Transverse colon (tissue), 4 donors: ENCODE data around the gene ARHGAP8. TPM values are rescaled to one million over a fixed set of nuclear protein-coding genes. Genes with fewer than 3 reads are reported as not detected.

Source experiments
- DNase-seq: peaks from one replicate; pipeline ENCODE4 v3.0.0-alpha.2; 2019
- H3K27ac ChIP-seq, 4 donors: fragments of 200-600 bp; sonication (generic); 2 replicates each; pipeline ENCODE4 v1.5.1; 2016 to 2018; ENCODE audit warnings: inconsistent platforms in 4 of 4
- H3K27me3 ChIP-seq: fragments of 200-600 bp; sonication (generic); 2 replicates; pipeline ENCODE4 v1.5.1; 2017; ENCODE audit warnings: inconsistent platforms
- H3K36me3 ChIP-seq, 4 donors: fragments of 200-600 bp; sonication (generic); 2 replicates each; pipeline ENCODE4 v1.5.1; 2017 to 2019; ENCODE audit warnings: inconsistent platforms in 4 of 4
- H3K4me1 ChIP-seq, 4 donors: fragments of 200-600 bp; sonication (generic); 2 replicates each; pipeline ENCODE4 v1.5.1; 2017 to 2020; ENCODE audit warnings: inconsistent platforms in 4 of 4
- H3K4me3 ChIP-seq, 4 donors: fragments of 200-600 bp; sonication (generic); 1 replicate in 1 of 4; 2 replicates in 3 of 4; pipeline versions ENCODE4 v1.5.1 to v1.6.1; 2017 to 2019; ENCODE audit warnings: inconsistent platforms in 4 of 4
- H3K9me3 ChIP-seq, 2 donors: fragments of 200-600 bp; sonication (generic); 2 replicates each; pipeline ENCODE4 v1.5.1; 2017 to 2019; ENCODE audit warnings: inconsistent platforms in 2 of 2
- EP300 ChIP-seq: sonication (generic); formaldehyde crosslinking; IDR thresholded peaks from one replicate; pipeline ENCODE4 v1.6.1; 2017; ENCODE audit warnings: antibody characterized with exemption, low read depth
- POLR2A ChIP-seq: fragments of 450-650 bp; IDR thresholded peaks from one replicate; pipeline ENCODE4 v1.6.1; 2016; ENCODE audit warnings: antibody characterized with exemption, mild to moderate bottlenecking, moderate library complexity
- POLR2AphosphoS5 ChIP-seq, 3 donors: sonication (generic); formaldehyde crosslinking; IDR thresholded peaks; one replicate each; pipeline ENCODE4 v1.6.1; 2016; ENCODE audit warnings: antibody characterized with exemption in 3 of 3
- WGBS, 2 donors: methylation state at CpG; one replicate each; pipeline ENCODE4 v1.1.5; 2018; ENCODE audit warnings: low coverage in 1 of 2; 5-methylcytosine and 5-hydroxymethylcytosine counted together
- in situ Hi-C, 4 donors: fragments of 200-750 bp; cut with MboI; loops; one replicate each; pipeline versions ENCODE4 v1.15.0 to v1.15.1; 2017; ENCODE audit warnings: low sequenced_read_pairs in 3 of 4, low pct_ligation_motif_present in 1 of 4, low pct_unique_long_range_greater_than_20kb in 1 of 4
- intact Hi-C: fragments of 100-400 bp; cut with DNase I; formaldehyde crosslinking; loops from one replicate; pipeline ENCODE4 v1.15.1; 2023; ENCODE audit warnings: low total_unique reads
- total RNA-seq, 4 donors: library from RNA; depleted of rRNA; stranded (reverse); fragments of >200 nt; gene quantifications; one replicate each; pipeline ENCODE4 v1.1.0, GENCODE V29; 2016
- TF ChIP-seq, protein P1 (sequence below), 5 experiments: fragments of 200-600 bp in 3 of 5; fragments of 450-650 bp in 2 of 5; sonication (generic) in 3 of 5; IDR thresholded peaks; 1 replicate in 2 of 5; 2 replicates in 3 of 5; pipeline ENCODE4 v1.5.1; 2016 to 2017; ENCODE audit warnings: antibody characterized with exemption in 5 of 5, inconsistent platforms in 3 of 5, mild to moderate bottlenecking in 2 of 5, moderate library complexity in 1 of 5

Gene ARHGAP8
- total RNA-seq, 4 donors from 2014 or later: 28.6 to 51.5 (median 31.5) TPM

DNA sequence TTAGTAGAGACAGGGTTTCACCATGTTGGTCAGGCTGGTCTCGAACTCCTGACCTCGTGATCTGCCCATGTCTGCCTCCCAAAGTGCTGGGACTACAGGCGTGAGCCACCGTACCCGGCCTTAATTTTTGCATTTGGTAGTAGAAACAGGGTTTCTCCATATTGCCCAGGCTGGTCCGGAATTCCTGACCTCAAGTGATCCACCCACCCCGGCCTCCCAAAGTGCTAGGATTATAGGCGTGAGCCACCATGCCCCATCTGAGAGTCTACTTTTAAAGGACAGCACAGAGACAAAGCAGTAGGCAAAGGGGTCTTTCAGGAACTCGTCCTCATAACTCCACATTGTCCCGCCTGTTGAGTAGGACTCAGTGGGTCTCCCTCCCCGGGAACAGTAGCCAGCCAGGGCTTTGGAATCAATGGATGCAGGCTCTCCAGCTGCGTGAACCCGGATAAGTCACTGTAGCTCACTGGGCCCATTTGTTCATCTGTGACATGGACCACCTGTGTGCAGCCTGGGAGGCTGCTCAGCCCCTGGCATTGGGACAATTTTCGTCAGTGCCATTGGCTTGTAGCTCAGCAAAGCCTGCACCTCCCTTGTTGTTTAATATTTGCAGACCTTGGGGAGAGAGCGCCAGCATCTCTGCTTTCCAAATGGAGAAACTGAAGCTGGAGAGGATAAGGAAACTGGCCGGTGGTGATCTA lies 86.1 kb downstream of the ARHGAP8 start:
- TF ChIP-seq POLR2AphosphoS5 (IDR thresholded peaks at IDR 0.05): no peak
- TF ChIP-seq EP300: no peak
- no peak for TF ChIP-seq POLR2A
- TF ChIP-seq, protein P1, sequence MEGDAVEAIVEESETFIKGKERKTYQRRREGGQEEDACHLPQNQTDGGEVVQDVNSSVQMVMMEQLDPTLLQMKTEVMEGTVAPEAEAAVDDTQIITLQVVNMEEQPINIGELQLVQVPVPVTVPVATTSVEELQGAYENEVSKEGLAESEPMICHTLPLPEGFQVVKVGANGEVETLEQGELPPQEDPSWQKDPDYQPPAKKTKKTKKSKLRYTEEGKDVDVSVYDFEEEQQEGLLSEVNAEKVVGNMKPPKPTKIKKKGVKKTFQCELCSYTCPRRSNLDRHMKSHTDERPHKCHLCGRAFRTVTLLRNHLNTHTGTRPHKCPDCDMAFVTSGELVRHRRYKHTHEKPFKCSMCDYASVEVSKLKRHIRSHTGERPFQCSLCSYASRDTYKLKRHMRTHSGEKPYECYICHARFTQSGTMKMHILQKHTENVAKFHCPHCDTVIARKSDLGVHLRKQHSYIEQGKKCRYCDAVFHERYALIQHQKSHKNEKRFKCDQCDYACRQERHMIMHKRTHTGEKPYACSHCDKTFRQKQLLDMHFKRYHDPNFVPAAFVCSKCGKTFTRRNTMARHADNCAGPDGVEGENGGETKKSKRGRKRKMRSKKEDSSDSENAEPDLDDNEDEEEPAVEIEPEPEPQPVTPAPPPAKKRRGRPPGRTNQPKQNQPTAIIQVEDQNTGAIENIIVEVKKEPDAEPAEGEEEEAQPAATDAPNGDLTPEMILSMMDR (IDR thresholded peaks at IDR 0.05): no peak
- no peaks in the 10 kb centered on the region for H3K27me3 ChIP-seq
- peaks cover 13 to 16% of the 10 kb centered on the region in 2 donors for H3K9me3 ChIP-seq
- no peak overlapping the region for H3K27ac ChIP-seq
- no peak overlapping the region for H3K4me3 ChIP-seq
- DNase-seq: no peak
- in situ Hi-C loops (no loop called here), intact Hi-C loops (no loop called here)
- H3K36me3 ChIP-seq: peaks cover 0 to 7% (median 0%) of the 10 kb centered on the region in 4 donors
- no peaks in the 10 kb centered on the region for H3K4me1 ChIP-seq
- 78 to 88% methylated on average over 3 to 15 of the region's 16 CpGs for WGBS, 2 donors

DNA sequence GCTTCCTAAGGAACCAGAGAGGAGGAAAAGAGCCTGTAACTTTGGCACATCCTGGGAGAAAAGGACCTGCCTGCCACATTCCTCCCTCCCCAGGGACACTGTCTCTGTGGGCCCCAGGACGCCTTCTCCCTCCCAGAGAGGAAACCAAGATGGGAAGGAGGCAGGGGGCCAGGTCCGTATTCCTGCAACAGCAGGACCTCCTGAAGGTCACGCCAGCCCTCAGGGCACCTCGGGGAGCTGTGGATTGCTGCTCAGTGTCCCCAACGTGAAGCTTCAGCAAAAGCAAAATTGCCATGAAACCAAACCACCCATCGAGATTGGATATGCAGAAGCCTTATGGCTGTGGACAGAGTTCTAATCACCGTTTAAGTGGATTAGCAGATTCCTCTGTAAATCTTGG lies 86.7 kb downstream of the ARHGAP8 start:
- DNase-seq: no peak
- Histone ChIP-seq H3K36me3 (peaks cover 0 to 7% (median 0%) of the 10 kb centered on the region in 4 donors), H3K4me1 (no peaks in the 10 kb centered on the region), H3K4me3 (no peak overlapping the region), H3K27me3 (no peaks in the 10 kb centered on the region), H3K9me3 (peaks cover 13% of the 10 kb centered on the region in 2 donors), H3K27ac (no peak overlapping the region)
- in situ Hi-C loops (no loop called here), intact Hi-C loops (no loop called here)
- no peak for TF ChIP-seq POLR2AphosphoS5 (IDR thresholded peaks at IDR 0.05)
- WGBS, 2 donors: 20 to 64% methylated on average over 1 to 7 of the region's 7 CpGs

DNA sequence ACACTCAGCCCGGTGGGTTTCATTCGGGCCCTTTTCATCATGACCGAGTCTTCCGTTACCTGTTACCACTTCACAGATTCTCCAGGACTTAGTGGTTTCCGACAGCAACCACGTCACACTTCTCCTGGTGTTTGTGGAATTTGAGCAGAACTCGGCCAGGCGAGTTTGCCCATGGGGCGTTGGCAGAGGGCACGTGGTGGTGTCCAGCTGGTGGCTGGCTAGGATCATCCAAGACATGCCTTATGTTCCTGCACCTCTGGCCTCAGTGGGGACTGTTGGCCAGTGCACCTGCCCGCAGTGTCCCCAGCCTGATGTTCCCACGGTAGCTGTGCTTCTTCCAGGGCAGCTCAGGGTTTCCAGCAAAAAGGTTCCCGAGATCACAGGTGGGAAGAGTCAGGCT lies 87.3 kb downstream of the ARHGAP8 start:
- in situ Hi-C loops (no loop called here), intact Hi-C loops (no loop called here)
- Histone ChIP-seq H3K9me3 (peaks cover 7 to 8% of the 10 kb centered on the region in 2 donors), H3K36me3 (peaks cover 0 to 5% (median 0%) of the 10 kb centered on the region in 4 donors), H3K4me3 (no peak overlapping the region), H3K4me1 (no peaks in the 10 kb centered on the region), H3K27ac (no peak overlapping the region), H3K27me3 (no peaks in the 10 kb centered on the region)
- TF ChIP-seq EP300 (no peak), POLR2AphosphoS5 (IDR thresholded peaks at IDR 0.05) (no peak), POLR2A (no peak)
- TF ChIP-seq, protein P1 (IDR thresholded peaks at IDR 0.05): no peak
- DNase-seq: no peak
- WGBS, 2 donors: 70 to 85% methylated on average over 4 to 13 of the region's 13 CpGs

DNA sequence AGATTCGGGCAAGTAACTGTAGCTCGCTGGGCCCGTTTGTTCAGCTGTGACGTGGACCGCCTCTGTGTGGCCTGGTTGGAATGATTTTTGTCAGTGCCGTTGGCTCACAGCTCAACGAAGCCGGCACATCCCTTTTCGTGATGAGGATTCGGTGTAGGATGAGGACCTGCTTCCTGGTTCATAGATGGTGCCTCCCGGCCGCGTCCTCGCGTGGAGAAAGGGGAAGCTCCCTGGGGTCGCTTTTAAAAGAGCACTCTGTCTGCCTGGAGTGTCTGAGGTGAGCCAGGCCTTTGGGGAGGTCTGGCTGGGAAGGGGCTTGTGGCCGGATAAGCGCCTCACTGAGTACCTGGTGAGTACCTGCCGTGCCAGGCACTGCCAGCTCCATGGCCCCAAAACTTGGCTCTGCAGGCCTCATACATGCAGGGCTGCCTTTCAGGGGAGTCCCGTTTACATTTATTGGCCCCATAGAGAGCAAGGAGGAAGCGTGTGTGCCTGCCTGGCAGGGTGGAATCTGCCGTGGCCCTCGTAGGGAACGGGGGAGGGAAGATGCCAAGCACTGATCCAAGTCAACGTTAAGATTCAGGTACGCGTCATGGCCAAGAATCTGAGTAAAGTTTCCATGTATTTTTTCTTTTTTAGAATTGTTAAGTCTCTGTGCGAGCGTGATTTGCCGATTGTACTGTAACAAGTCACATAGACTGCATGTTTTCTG lies 88.4 kb downstream of the ARHGAP8 start:
- 56 to 73% methylated on average over 3 to 30 of the region's 30 CpGs for WGBS, 2 donors
- TF ChIP-seq, protein P1 (IDR thresholded peaks at IDR 0.05): no peak
- TF ChIP-seq POLR2AphosphoS5 (IDR thresholded peaks at IDR 0.05): no peak
- no peak for TF ChIP-seq POLR2A
- no peak for TF ChIP-seq EP300
- Histone ChIP-seq H3K9me3 (no peaks in the 10 kb centered on the region), H3K27me3 (no peaks in the 10 kb centered on the region), H3K4me3 (no peak overlapping the region), H3K27ac (no peak overlapping the region), H3K36me3 (no peaks in the 10 kb centered on the region), H3K4me1 (no peaks in the 10 kb centered on the region)
- no peak for DNase-seq
- intact Hi-C loops: no loop called here
- in situ Hi-C loops: no loop called here
